SK-N-SH treated with all-trans-retinoic acid at 6 μM for 48 hours (cell line): ENCODE data around the gene TMEM132C.

Source experiments
- ATAC-seq: fragments of 200-7000 bp; cut with Tn5 transposase; 3 replicates; pipeline ENCODE4 v1.9.1; 2020; ENCODE audit warnings: mild to moderate bottlenecking, moderate library complexity
- ARNTL ChIP-seq: fragments of 450-650 bp; formaldehyde crosslinking; IDR thresholded peaks from 2 replicates; pipeline ENCODE4 v1.5.0; 2020; ENCODE audit warnings: low read depth, mild to moderate bottlenecking, moderate library complexity, borderline replicate concordance
- CREB5 ChIP-seq: fragments of 250-450 bp; sonication (Bioruptor Pico); IDR thresholded peaks from 2 replicates; pipeline ENCODE4 v1.5.1; 2020; ENCODE audit warnings: low read depth, mild to moderate bottlenecking, moderate library complexity
- CSDC2 ChIP-seq: fragments of 250-450 bp; sonication (Bioruptor Pico); IDR thresholded peaks from 2 replicates; pipeline ENCODE4 v1.5.0; 2020; ENCODE audit warnings: mild to moderate bottlenecking, moderate library complexity
- CSRNP3 ChIP-seq: fragments of 250-450 bp; sonication (Bioruptor Pico); IDR thresholded peaks from 2 replicates; pipeline ENCODE4 v1.5.1; 2021; ENCODE audit warnings: mild to moderate bottlenecking, moderate library complexity
- ESRRG ChIP-seq: fragments of 250-450 bp; sonication (Bioruptor Pico); IDR thresholded peaks from 2 replicates; pipeline ENCODE4 v1.6.1; 2021; ENCODE audit warnings: mild to moderate bottlenecking
- GLIS3 ChIP-seq: fragments of 250-450 bp; sonication (Bioruptor Pico); IDR thresholded peaks from 2 replicates; pipeline ENCODE4 v1.5.0; 2020; ENCODE audit warnings: mild to moderate bottlenecking, moderate library complexity
- ISL1 ChIP-seq: fragments of 250-450 bp; sonication (Bioruptor Pico); IDR thresholded peaks from 2 replicates; pipeline ENCODE4 v2.1.2; 2022; ENCODE audit warnings: mild to moderate bottlenecking, moderate library complexity
- OSR1 ChIP-seq: fragments of 250-450 bp; sonication (Bioruptor Pico); IDR thresholded peaks from 2 replicates; pipeline ENCODE4 v1.8.0; 2022; ENCODE audit warnings: moderate library complexity, mild to moderate bottlenecking, inconsistent platforms
- POU6F1 ChIP-seq: fragments of 250-450 bp; sonication (Bioruptor Pico); IDR thresholded peaks from 2 replicates; pipeline ENCODE4 v1.8.0; 2021; ENCODE audit warnings: low read depth, mild to moderate bottlenecking, moderate library complexity, borderline replicate concordance
- PPARA ChIP-seq: fragments of 250-450 bp; sonication (Bioruptor Pico); IDR thresholded peaks from 2 replicates; pipeline ENCODE4 v1.5.0; 2020; ENCODE audit warnings: mild to moderate bottlenecking, borderline replicate concordance
- RARB ChIP-seq: fragments of 250-450 bp; sonication (Bioruptor Pico); IDR thresholded peaks from 2 replicates; pipeline ENCODE4 v1.8.0; 2021; ENCODE audit warnings: mild to moderate bottlenecking, moderate library complexity
- SNAI2 ChIP-seq: fragments of 250-450 bp; sonication (Bioruptor Pico); IDR thresholded peaks from 2 replicates; pipeline ENCODE4 v1.5.0; 2020; ENCODE audit warnings: mild to moderate bottlenecking, moderate library complexity
- TCF4 ChIP-seq: fragments of 250-450 bp; sonication (Bioruptor Pico); IDR thresholded peaks from 2 replicates; pipeline ENCODE4 v1.8.0; 2021; ENCODE audit warnings: mild to moderate bottlenecking, moderate library complexity, borderline replicate concordance
- TOX ChIP-seq: fragments of 250-450 bp; sonication (Bioruptor Pico); IDR thresholded peaks from 2 replicates; pipeline ENCODE4 v1.8.0; 2021; ENCODE audit warnings: mild to moderate bottlenecking, moderate library complexity, borderline replicate concordance
- ZFP3 ChIP-seq: fragments of 250-450 bp; sonication (Bioruptor Pico); IDR thresholded peaks from 2 replicates; pipeline ENCODE4 v1.5.0; 2020; ENCODE audit warnings: mild to moderate bottlenecking, moderate library complexity
- ZFP30 ChIP-seq: fragments of 450-650 bp; formaldehyde crosslinking; IDR thresholded peaks from 2 replicates; pipeline ENCODE4 v1.5.0; 2022; ENCODE audit warnings: mild to moderate bottlenecking, moderate library complexity
- ZNF70 ChIP-seq: fragments of 450-650 bp; formaldehyde crosslinking; IDR thresholded peaks from 2 replicates; pipeline ENCODE4 v1.5.0; 2020; ENCODE audit warnings: mild to moderate bottlenecking, moderate library complexity
- ZNF8 ChIP-seq: fragments of 450-650 bp; formaldehyde crosslinking; IDR thresholded peaks from 2 replicates; pipeline ENCODE4 v1.5.0; 2020; ENCODE audit warnings: mild to moderate bottlenecking, moderate library complexity
- TF ChIP-seq, protein P1 (sequence below): fragments of 250-450 bp; sonication (Bioruptor Pico); IDR thresholded peaks from 2 replicates; pipeline ENCODE4 v1.5.0; 2020; ENCODE audit warnings: mild to moderate bottlenecking, moderate library complexity
- TF ChIP-seq, protein P2 (sequence below): fragments of 250-450 bp; sonication (Bioruptor Pico); IDR thresholded peaks from 2 replicates; pipeline ENCODE4 v1.8.0; 2020; ENCODE audit warnings: mild to moderate bottlenecking, moderate library complexity, borderline replicate concordance

Gene TMEM132C

DNA sequence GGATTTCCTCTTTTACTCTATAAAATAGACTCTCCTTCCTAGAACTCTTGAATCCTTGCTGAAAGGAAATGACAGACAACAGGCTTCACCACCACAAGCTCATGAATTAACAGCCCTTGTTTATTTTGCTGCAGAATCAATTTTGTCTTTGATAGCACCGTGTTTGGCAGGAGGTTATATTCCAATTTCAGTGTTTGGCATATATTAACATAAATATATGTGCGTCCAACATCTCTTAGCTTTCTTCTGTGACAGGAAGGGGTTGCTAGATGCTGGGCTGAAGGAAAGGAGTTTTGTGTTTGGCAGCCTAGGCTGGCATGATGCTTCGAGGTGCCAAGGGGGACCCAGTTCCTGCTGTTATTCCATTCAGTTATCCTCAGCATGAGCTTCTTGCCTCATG is 126.4 kb downstream of the TMEM132C start (continued):
- TF ChIP-seq, protein P1, sequence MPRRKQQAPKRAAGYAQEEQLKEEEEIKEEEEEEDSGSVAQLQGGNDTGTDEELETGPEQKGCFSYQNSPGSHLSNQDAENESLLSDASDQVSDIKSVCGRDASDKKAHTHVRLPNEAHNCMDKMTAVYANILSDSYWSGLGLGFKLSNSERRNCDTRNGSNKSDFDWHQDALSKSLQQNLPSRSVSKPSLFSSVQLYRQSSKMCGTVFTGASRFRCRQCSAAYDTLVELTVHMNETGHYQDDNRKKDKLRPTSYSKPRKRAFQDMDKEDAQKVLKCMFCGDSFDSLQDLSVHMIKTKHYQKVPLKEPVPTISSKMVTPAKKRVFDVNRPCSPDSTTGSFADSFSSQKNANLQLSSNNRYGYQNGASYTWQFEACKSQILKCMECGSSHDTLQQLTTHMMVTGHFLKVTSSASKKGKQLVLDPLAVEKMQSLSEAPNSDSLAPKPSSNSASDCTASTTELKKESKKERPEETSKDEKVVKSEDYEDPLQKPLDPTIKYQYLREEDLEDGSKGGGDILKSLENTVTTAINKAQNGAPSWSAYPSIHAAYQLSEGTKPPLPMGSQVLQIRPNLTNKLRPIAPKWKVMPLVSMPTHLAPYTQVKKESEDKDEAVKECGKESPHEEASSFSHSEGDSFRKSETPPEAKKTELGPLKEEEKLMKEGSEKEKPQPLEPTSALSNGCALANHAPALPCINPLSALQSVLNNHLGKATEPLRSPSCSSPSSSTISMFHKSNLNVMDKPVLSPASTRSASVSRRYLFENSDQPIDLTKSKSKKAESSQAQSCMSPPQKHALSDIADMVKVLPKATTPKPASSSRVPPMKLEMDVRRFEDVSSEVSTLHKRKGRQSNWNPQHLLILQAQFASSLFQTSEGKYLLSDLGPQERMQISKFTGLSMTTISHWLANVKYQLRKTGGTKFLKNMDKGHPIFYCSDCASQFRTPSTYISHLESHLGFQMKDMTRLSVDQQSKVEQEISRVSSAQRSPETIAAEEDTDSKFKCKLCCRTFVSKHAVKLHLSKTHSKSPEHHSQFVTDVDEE (CRISPR knock-in tag), result no peak
- TF ChIP-seq CREB5 (no peak), ZFP3 (CRISPR knock-in tag) (no peak)

GRCh38 chr12:128394137-128394536 is 127.2 kb downstream of the TMEM132C start:
- ATAC-seq, result no peak
- TF ChIP-seq TCF4 (CRISPR knock-in tag), result no peak
- no peak for TF ChIP-seq RARB (CRISPR knock-in tag)
- no peak for TF ChIP-seq CSRNP3
- TF ChIP-seq, protein P2, sequence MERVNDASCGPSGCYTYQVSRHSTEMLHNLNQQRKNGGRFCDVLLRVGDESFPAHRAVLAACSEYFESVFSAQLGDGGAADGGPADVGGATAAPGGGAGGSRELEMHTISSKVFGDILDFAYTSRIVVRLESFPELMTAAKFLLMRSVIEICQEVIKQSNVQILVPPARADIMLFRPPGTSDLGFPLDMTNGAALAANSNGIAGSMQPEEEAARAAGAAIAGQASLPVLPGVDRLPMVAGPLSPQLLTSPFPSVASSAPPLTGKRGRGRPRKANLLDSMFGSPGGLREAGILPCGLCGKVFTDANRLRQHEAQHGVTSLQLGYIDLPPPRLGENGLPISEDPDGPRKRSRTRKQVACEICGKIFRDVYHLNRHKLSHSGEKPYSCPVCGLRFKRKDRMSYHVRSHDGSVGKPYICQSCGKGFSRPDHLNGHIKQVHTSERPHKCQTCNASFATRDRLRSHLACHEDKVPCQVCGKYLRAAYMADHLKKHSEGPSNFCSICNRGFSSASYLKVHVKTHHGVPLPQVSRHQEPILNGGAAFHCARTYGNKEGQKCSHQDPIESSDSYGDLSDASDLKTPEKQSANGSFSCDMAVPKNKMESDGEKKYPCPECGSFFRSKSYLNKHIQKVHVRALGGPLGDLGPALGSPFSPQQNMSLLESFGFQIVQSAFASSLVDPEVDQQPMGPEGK (CRISPR knock-in tag), result no peak
- no peak for TF ChIP-seq ZFP3 (CRISPR knock-in tag)
- TF ChIP-seq SNAI2 (CRISPR knock-in tag), result no peak
- TF ChIP-seq ARNTL (CRISPR knock-in tag), result no peak
- no peak for TF ChIP-seq PPARA (CRISPR knock-in tag)
- TF ChIP-seq TOX (CRISPR knock-in tag), result no peak
- TF ChIP-seq POU6F1 (CRISPR knock-in tag), result no peak

DNA sequence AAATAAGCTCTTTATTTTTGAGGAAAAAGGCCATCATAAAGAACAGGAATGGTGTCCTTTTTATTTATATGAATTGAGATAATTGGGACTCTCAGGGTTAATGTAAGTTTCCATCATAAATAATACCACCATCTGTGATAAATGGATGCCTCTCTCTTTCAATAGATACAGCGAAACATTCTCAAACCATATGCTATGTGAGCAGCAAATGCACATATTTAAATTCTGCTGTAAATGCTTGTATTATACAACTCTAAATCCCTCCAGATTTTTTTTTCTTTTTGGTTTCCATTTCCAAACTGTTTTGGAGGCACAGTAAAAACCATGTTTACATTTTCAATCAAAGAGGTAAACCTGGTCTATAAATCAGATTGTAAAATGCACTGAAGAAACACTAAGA is 132.3 kb downstream of the TMEM132C start:
- no peak for TF ChIP-seq ZFP30 (CRISPR knock-in tag)
- TF ChIP-seq ZNF70 (CRISPR knock-in tag), result no peak
- TF ChIP-seq GLIS3 (CRISPR knock-in tag), result no peak
- no peak for TF ChIP-seq CSRNP3
- no peak for TF ChIP-seq CSDC2
- TF ChIP-seq RARB (CRISPR knock-in tag), result no peak
- no peak for TF ChIP-seq OSR1 (CRISPR knock-in tag)
- no peak for TF ChIP-seq ISL1 (CRISPR knock-in tag)
- TF ChIP-seq PPARA (CRISPR knock-in tag), result no peak
- TF ChIP-seq, protein P1 (CRISPR knock-in tag), result no peak
- no peak for TF ChIP-seq ZNF8 (CRISPR knock-in tag)
- no peak for TF ChIP-seq ESRRG
- TF ChIP-seq TCF4 (CRISPR knock-in tag), result no peak
- no peak for TF ChIP-seq SNAI2 (CRISPR knock-in tag)
- no peak for ATAC-seq
